ENCODE results near the gene RIMBP3B.
"Not testable (repeated sequence)": the region's sequence is repeated elsewhere in the genome, so short reads cannot be mapped to it uniquely, and the experiment has no call there.

GRCh38 chr22:21402763-21403314, 19.3 kb downstream of the RIMBP3B start:
- TF ChIP-seq, protein P1, sequence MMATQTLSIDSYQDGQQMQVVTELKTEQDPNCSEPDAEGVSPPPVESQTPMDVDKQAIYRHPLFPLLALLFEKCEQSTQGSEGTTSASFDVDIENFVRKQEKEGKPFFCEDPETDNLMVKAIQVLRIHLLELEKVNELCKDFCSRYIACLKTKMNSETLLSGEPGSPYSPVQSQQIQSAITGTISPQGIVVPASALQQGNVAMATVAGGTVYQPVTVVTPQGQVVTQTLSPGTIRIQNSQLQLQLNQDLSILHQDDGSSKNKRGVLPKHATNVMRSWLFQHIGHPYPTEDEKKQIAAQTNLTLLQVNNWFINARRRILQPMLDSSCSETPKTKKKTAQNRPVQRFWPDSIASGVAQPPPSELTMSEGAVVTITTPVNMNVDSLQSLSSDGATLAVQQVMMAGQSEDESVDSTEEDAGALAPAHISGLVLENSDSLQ (IDR thresholded peaks at IDR 0.05): not testable (repeated sequence)
- TF ChIP-seq FOXM1 (IDR thresholded peaks at IDR 0.05; ENCODE audit: borderline replicate concordance); NFRKB (IDR thresholded peaks at IDR 0.05); SP1 (IDR thresholded peaks at IDR 0.05): not testable (repeated sequence)

Data from HEK293T (cell line).